Activated naive CD4-positive, alpha-beta T cell (primary cell): ENCODE results near the gene HLA-DRA.

Experiments used
- DNase-seq, 4 experiments: peaks; one replicate each; lab custom pipeline; 2025; lab: John Stamatoyannopoulos, UW

Gene HLA-DRA

GRCh38 chr6:32439602-32440214 is at the start of gene HLA-DRA:
HLA-DRA (plus strand) TSS chr6:32439887; CDS start chr6:32439951, 64 bp downstream.
- no peak for DNase-seq

GRCh38 chr6:32391505-32391904 is 48.2 kb upstream of the HLA-DRA start:
- DNase-seq, result no peak

GRCh38 chr6:32393665-32394420 is 45.8 kb upstream of the HLA-DRA start:
- DNase-seq, result no peak

- DNase-seq, result no peak
Observed at GRCh38 chr6:32396028-32396427, 43.7 kb upstream of the HLA-DRA start.

- no peak for DNase-seq
Observed at GRCh38 chr6:32397252-32397920, 42.3 kb upstream of the HLA-DRA start.

GRCh38 chr6:32401284-32401963 is 38.3 kb upstream of the HLA-DRA start:
- DNase-seq, result no peak

GRCh38 chr6:32402812-32403211 is 36.9 kb upstream of the HLA-DRA start:
- DNase-seq, result no peak

- DNase-seq, result no peak
Observed at GRCh38 chr6:32405656-32406055, 34.0 kb upstream of the HLA-DRA start.

GRCh38 chr6:32406197-32406596 is 33.5 kb upstream of the HLA-DRA start:
- no peak for DNase-seq

GRCh38 chr6:32406857-32407256 is 32.8 kb upstream of the HLA-DRA start, which contains the start of gene BTNL2:
BTNL2 (minus strand) TSS chr6:32407181; CDS start chr6:32407123, 58 bp downstream.
- no peak for DNase-seq

GRCh38 chr6:32410906-32411305 is 28.8 kb upstream of the HLA-DRA start:
- no peak for DNase-seq

GRCh38 chr6:32411566-32412327 is 27.9 kb upstream of the HLA-DRA start:
- no peak for DNase-seq

GRCh38 chr6:32413427-32414047 is 26.1 kb upstream of the HLA-DRA start:
- DNase-seq, result peak; percentile 42 to 79 (median 74)

- DNase-seq, result peak; percentile 19 to 67 (median 62)
Observed at GRCh38 chr6:32415521-32416019, 24.1 kb upstream of the HLA-DRA start.

- DNase-seq, result no peak
Observed at GRCh38 chr6:32416036-32416435, 23.7 kb upstream of the HLA-DRA start.

GRCh38 chr6:32424589-32425300 is 14.9 kb upstream of the HLA-DRA start:
- no peak for DNase-seq

- no peak for DNase-seq
Observed at GRCh38 chr6:32426338-32426737, 13.3 kb upstream of the HLA-DRA start.

GRCh38 chr6:32427218-32427617 is 12.5 kb upstream of the HLA-DRA start:
- DNase-seq, result no peak

- DNase-seq, result no peak
Observed at GRCh38 chr6:32427934-32428474, 11.7 kb upstream of the HLA-DRA start.

- no peak for DNase-seq
Observed at GRCh38 chr6:32430179-32430578, 9.5 kb upstream of the HLA-DRA start.
